GM19468 (cell line): ENCODE results near the gene UBE2O.
"Not testable (repeated sequence)": the region's sequence is repeated elsewhere in the genome, so short reads cannot be mapped to it uniquely, and the experiment has no call there.

ENCODE experiments used
- ATAC-seq: cut with Tn5 transposase; IDR thresholded peaks from one replicate; pipeline ENCODE4 v1.9.1; 2021; ENCODE audit warnings: mild to moderate bottlenecking, moderate library complexity, moderate number of reproducible peaks; ENCODE audit not compliant: unreplicated experiment; ENCODE audit errors: extremely low read depth

Gene UBE2O

DNA sequence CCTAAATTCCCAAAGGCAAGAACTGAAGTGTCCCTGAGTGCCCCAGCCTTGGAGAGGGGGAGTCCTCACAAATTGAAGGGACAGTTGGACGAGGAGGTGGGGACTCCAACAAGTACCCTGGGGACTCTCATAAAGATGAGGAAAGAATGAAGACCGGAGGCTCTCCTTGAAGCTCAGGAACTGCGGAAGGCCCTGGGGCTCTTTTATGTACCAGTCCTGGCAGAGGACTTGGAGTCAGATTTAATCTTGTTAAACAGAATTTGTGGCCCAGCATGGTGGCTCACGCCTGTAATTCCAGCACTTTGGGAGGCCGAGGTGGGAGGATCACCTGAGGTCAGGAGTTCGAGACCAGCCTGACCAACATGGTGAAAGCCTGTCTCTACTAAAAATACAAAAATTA is 93.2 kb downstream of the UBE2O start:
- ATAC-seq: not testable (repeated sequence)

DNA sequence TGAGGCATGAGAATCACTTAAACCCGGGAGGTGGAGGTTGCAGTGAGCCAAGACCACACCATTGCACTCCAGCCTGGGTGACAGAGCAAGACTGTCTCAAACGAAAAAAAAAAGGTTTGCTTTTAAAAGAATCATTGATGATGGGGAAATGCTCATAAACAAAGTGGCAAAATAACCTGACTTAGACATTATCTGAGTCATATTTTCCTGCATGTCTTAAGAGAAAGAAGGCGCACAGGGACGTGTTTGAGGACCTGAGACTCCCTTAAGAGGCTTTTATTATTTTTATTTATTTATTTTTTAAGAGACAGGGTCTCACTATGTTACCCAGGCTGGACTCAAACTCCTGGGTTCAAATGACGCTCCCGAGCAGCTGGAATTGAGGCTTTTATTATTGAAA is 93.6 kb downstream of the UBE2O start:
- no peak for ATAC-seq

DNA sequence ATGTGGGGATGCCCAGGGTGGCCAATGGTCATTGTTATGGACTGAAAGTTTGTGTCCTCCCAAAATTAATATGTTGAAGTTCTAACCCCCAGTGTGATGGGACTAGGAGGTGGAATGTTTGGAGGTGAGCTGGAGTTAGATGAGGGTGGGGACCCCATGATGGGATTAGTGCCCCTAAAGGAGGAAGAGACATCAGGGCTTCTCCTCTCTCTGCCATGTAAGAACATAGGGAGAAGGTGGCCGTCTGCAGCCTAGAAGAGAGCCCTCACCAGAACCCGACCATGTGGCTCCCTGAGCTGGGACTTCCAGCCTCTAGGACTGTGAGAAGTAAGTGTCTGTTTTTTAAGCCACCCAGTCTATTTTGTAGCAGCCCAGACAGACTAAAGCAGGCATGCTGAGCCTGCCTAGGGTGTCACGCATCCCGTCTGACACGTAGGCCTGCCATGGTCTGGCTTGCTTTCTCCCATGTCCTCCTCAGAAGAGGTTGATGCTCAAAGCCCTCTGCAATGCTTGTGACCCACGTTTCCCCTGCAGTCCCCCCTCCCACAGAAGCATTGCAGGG is 95.3 kb downstream of the UBE2O start:
- ATAC-seq: no peak

DNA sequence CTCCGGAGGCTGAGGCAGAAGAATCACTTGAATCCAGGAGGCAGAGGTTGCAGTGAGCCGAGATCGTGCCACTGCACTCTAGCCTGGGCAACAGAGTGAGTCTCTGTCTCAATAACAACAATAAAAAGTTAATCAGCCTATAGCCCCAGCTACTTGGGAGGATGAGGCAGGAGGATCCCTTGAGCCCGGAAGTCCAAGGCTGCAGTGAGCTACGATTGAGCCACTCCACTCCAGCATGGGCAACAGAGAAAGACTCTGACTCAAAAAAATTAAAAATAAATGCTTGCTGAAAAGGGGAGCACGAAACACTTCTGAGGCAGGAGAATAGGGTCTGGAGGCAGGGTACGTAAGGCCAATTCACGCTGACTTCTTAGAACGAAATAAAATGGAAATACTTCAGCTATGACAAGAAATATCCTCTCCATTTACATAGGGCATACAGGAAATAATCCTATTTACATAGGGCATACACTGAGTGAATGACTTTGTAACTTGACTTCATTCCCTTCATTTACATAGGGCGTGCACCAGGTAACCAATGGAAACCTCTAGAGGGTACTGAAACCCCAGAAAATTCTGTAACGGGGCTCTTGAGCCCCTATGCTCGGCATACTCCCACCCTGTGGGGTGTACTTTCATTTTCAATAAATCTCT is 96.0 kb downstream of the UBE2O start:
- no peak for ATAC-seq

DNA sequence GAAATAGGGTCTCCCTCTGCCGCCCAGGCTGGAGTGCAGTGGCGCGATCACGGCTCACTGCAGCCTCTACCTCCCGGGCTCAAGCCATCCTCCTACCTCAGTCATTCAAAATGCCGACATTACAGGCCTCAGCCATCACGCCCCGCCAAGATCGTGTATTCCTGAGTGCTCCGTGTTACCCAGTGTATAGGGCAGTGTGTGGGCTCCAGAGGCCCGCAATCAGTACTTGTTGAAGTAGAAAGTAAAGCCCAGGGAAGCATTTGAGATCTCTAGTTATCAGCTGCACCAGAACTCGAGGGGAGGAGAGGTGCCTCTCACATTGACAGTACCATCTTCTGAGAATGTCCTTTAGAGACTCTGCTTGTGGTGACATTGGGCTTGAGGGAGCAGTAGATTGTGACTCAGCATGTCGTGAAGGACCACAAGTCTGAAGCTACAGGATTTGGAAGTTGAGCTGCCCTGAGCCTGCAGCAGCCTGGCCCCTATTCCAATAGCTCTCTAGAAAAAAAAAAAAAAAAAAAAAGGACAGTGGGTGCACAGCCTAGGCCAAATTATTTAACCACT is 98.1 kb downstream of the UBE2O start:
- no peak for ATAC-seq

DNA sequence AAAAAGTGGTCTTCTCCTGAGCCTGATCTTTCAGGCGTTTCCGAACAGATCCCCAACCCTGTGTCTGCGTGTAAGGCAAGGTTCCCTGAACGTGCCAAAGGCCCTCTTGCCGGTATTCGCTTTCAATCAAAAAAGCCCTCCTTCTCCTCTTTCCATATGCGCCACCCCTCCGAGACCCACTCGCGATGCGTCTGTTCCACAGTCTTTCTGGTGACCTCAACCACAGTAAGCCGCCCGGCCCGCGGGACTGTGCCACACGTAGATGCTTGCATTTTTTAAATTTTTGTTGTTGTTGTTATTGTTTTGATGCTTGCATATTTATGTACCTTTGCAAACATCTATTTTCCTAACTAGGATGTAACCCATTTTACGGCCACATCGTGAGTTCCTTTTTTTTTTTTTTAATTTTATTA is 98.6 kb downstream of the UBE2O start:
- no peak for ATAC-seq

DNA sequence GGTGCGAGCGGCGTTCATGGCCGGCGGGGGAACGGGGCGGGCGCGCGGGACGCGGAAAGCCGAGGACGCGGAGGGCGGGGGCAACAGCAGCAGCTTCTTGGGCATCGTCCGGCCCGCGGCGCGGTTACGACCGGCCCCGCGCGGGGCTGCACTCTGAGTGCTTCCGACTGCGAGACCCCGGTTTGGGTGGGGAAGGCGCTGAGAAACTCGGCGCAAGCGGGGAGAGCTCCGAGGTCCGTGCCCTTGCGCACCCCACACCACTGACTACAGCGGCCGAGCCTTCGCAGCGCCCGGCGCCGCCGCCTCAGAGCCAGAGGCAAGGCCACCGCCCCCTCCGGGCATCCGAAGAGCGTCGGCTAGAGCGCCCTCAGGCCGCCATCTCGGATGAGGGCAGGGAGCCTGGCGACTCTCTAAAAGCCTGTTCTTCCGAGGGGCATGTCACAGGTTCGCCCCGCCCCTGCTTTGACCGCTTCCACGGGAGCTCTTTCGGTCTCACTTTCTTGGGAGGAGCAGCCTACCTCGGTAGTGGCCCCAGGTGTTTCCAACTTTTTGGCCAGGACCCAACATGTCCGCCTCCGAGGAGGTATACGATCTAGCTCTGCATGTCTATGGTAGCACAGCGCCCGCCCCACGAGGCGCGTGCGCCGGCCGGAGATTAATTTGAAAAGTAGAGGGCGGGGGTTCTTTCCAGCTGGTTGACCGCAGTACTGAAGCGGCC is 99.2 kb downstream of the UBE2O start, which contains the start of gene PRPSAP1:
PRPSAP1 (minus strand) TSS at position 318 of the 718 bp plus-strand sequence; CDS start at position 105, 213 bp downstream.
- ATAC-seq: peak; percentile 72

DNA sequence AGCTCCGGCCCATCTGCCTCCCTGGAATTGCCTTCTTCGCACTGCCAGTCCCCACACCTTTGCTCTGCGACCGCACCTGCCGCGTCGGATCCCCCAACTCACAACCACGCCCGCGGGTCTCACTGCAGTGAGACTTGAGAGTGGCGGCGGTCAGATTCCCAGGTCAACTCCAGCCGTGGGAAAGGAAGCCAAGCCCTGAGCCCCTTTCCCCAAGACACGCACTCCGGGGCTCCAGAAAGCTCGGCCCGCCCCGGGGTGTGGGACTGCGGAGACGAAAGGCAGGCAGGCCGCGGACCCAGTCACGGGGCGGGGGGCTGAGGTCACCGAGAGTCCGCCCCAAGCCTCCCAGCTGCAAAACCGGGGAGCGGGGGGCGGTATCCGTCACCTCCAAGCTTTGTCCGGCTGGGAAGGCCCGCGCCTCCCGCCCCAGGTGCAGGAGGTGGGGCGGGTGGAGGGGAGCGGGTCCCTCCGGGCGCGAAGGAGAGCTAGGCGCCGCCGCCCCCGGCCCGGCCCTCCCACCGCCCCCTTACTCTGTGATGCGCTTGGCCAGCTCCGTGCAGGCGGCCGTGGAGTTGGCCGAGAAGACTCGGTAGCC is 99.9 kb downstream of the UBE2O start:
- ATAC-seq: no peak

DNA sequence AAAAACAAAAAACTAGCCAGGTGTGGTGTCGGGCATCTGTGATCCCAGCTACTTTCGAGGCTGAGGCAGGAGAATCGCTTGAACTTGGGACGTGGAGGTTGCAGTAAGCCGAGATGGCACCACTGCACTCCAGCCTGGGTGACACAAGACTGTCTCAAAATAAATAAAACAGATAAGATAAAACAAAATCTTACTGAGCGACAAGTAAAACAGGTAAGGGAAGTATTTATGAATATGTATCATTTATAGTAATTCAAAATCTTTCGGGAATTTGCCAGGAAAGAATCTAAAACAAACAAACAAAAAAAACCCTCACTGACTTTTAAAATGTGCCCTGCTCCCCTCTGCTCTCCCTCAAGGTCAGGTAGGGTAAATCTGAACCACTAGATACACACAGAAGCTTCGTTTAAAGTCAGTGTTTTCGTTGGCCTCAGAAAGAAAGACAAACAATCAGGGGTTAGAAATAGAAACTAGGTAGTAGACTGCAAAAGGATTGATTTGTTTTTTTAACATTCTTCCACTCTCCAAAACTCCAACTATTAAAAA is 101.4 kb downstream of the UBE2O start:
- no peak for ATAC-seq

DNA sequence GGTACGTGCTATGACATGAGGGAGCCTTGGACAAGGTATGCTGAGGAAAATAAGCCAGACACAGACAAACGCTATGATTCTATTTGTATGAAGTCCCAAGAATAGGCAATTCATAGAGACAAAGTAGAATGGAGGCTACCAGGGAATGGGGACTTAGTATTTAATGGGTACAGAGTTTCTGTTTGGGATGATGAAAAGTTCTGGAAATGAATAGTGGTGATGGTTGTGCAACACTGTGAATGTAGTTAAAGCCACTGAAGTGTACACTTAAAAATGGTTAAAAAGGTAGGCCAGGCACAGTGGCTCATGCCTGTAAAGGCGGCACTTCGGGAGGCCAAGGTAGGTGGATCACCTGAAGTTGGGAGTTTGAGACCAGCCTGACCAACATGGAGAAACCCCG is 102.5 kb downstream of the UBE2O start:
- no peak for ATAC-seq

DNA sequence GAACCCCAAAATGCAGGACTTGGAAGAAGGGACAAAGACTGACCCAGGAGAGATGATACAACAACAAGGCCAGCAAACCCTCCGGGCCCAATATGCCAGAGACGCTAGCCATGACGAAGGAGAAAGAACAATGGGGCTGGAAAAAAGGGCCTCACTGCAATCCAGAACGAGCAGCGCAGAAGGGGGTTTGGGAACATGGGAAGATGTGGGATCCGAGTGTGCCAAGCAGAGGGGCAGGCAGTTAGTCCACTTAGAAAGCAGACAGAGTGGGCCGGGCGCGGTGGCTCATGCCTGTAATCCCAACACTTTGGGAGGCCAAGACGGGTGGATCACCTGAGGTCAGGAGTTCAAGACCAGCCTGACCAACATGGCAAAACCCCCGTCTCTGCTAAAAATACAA is 106.0 kb downstream of the UBE2O start:
- not testable (repeated sequence) for ATAC-seq

DNA sequence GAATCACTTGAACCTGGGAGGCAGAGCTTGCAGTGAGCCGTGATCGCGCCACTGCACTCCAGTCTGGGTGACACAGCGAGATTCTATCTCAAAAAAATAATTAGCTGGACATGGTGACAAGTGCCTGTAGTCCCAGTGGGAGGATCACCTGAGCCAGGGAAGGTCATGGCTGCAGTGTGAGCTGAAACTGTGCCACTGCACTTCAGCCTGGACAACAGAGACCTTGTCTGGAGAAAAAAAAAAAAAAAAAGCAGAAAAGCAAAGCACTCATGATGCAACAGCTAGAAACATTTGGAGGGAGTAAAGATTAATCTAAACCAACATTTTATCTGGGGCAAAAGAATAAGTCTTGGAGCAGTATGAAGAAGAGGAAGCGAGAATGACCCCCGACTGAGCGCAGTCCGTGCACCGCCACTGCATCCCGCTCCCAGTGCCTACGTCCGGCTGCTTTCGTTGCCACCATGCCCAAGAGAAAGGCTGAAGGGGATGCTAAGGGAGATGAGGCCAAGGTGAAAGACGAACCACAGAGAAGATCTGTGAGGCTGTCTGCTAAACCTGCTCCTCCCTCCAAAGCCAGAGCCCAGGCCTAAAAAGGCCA is 107.5 kb downstream of the UBE2O start:
- ATAC-seq: no peak

DNA sequence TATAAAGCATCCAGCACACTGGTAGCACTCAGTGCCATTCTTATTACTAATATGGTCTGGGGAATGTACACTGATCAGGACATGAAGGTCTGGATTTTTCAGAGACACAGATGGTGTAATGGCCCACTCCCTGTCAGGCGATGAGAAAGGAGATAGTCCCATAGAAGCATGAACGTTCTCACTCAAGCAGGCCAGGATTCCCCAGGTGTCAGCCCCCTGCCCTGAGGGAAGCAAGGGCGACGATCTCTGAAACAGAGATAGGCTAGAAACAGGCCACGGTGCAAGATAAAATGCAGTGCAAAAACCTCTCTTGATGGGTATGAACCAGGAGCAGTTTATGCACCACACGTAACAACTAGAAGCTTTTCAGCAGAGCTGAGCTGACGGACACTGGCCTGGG is 109.8 kb downstream of the UBE2O start:
- ATAC-seq: no peak

DNA sequence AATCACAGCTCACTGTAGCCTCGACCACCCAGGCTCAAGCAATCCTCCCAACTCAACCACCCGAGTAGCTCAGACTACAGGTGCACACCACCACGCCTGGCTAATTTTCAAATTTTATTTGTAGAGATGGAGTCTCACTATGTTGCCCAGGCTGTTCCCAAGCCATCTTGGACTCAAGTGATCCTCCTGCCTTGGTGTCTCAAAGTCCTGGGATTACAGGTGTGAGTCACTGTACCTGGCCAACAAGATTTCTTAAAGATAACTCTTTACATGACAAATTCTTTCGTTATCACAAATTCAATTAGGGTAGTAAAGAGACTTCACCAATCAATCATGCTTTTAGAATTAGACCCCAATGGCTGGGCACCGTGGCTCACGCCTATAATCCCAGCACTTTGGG is 111.7 kb downstream of the UBE2O start:
- ATAC-seq: no peak
